Measurements from ENCODE around the gene SLC29A2. TPM values are rescaled to one million over a fixed set of nuclear protein-coding genes. Genes with fewer than 3 reads are reported as not detected.

The SLC29A2 gene
- polyA plus RNA-seq, 3 donors = 0.11 to 1.3 TPM; not detected in 1

DNA sequence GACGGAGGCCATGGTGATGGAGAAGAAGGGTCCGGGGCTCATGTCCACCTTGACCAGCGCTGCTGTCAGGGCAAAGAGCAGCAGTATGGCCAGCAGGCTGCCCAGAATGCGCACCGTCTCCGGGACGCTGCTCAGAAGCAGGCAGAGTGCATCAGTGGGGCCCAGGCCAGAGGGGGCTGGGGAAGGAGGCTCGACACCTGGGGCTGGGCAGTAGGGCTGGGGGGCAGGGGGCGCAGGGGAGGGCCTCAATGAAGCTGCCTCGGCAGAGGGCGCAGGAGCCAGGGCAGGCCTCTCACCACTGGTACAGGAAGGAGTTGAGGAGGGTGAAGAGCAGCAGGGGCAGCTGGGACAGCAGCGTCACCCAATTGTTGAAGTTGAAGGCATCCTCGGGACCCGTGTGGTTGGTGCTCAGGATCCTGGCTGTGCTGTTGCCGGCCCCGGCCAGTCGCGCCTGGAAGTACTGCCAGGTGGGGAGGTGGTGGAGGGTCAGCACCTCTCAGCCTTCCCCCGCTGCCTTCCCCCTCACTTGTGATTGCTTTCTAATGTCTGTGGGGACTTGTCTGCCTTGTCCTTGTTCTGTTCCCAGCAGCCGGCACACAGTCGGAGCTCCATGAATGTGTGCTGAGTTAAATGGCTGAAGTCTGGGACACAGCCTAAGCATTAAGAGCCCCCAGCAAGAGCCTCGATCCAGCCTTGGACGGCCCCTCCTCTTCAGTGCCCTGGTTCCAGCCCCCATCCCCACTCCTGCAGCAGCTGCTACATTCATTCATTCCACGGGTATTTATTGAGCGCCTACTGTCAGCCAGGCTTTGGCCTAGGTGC is 2.3 kb downstream of the SLC29A2 start:
- intact Hi-C loops (cut with micrococcal nuclease) = no loop called here
- Histone ChIP-seq H3K9me3 (replicated peaks in 1 of 2; ENCODE audit: control insufficient read depth in 1 of 2, insufficient read depth in 1 of 2, low read length in 2 of 2) (no peaks in the 10 kb centered on the region), H3K9ac (ENCODE audit: insufficient read depth, low read length, poor library complexity, severe bottlenecking) (no peak overlapping the region), H3K79me2 (ENCODE audit: insufficient read depth, low read length) (no peaks in the 10 kb centered on the region), H3K27ac (ENCODE audit: low read depth in 1 of 2, low read length in 2 of 2) (no peak overlapping the region), H3K4me1 (ENCODE audit: control insufficient read depth in 1 of 2, insufficient read depth in 2 of 2, low read length in 2 of 2) (peaks cover 17 to 20% of the 10 kb centered on the region in 2 donors), H3K4me2 (replicated peaks; ENCODE audit: extremely low read depth, low read length, poor library complexity, severe bottlenecking) (no peak overlapping the region), H2AFZ (ENCODE audit: insufficient read depth, low read depth, low read length, poor library complexity, severe bottlenecking) (no peak overlapping the region), H3K27me3 (ENCODE audit: control insufficient read depth in 2 of 2, insufficient read depth in 2 of 2, low read length in 2 of 2) (peaks cover 10 to 36% of the 10 kb centered on the region in 2 donors), H3K4me3 (replicated peaks in 1 of 3; ENCODE audit: low read depth in 2 of 3, low read length in 3 of 3) (no peak overlapping the region), H3K36me3 (replicated peaks in 1 of 2; ENCODE audit: control insufficient read depth in 1 of 2, insufficient read depth in 2 of 2, low read length in 2 of 2) (no peaks in the 10 kb centered on the region), H4K20me1 (ENCODE audit: insufficient read depth, low read length) (no peaks in the 10 kb centered on the region)
- TF ChIP-seq, protein P1, sequence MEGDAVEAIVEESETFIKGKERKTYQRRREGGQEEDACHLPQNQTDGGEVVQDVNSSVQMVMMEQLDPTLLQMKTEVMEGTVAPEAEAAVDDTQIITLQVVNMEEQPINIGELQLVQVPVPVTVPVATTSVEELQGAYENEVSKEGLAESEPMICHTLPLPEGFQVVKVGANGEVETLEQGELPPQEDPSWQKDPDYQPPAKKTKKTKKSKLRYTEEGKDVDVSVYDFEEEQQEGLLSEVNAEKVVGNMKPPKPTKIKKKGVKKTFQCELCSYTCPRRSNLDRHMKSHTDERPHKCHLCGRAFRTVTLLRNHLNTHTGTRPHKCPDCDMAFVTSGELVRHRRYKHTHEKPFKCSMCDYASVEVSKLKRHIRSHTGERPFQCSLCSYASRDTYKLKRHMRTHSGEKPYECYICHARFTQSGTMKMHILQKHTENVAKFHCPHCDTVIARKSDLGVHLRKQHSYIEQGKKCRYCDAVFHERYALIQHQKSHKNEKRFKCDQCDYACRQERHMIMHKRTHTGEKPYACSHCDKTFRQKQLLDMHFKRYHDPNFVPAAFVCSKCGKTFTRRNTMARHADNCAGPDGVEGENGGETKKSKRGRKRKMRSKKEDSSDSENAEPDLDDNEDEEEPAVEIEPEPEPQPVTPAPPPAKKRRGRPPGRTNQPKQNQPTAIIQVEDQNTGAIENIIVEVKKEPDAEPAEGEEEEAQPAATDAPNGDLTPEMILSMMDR (IDR thresholded peaks at IDR 0.05) = no peak
- H3K36me3 Mint-ChIP-seq = peaks cover 0 to 3% of the 10 kb centered on the region in 2 donors
- WGBS (ENCODE audit: insufficient coverage) = 94% methylated on average over 22 of the region's 25 CpGs
- H3K9me3 Mint-ChIP-seq = peaks cover 0 to 11% (median 2%) of the 10 kb centered on the region in 7 donors
- no peak overlapping the region for H3K4me3 Mint-ChIP-seq
- peaks cover 29 to 42% (median 34%) of the 10 kb centered on the region in 3 donors for H3K27me3 Mint-ChIP-seq (ENCODE audit: low read depth in 3 of 3)
- DNase-seq = no peak
- H3K4me1 Mint-ChIP-seq = peaks cover 12% of the 10 kb centered on the region
- H3K27ac Mint-ChIP-seq = no peak overlapping the region

DNA sequence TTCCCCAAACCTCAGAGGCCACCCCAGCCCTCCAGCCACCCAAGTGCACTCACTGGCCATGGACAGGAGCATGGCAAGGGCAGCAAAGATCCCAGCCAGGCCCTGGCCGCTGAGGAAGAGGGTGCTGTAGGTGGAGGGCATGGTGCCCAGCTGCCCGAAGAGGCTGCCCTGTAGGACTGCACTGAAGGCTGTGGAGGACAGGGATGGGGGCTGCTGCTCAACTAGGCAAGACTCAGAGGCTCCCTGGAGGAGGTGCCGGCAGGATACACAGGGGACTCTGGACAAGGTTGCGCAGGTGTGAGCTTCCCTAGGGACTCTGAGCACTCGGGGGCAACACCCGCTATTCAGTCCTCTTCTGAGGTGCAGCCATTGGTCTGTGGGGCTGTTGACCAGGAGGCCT is 3.1 kb downstream of the SLC29A2 start:
- Histone ChIP-seq H3K9ac (ENCODE audit: insufficient read depth, low read length, poor library complexity, severe bottlenecking) (no peak overlapping the region), H3K27ac (ENCODE audit: low read depth in 1 of 2, low read length in 2 of 2) (no peak overlapping the region), H4K20me1 (ENCODE audit: insufficient read depth, low read length) (no peaks in the 10 kb centered on the region), H3K4me2 (replicated peaks; ENCODE audit: extremely low read depth, low read length, poor library complexity, severe bottlenecking) (no peak overlapping the region), H3K4me3 (replicated peaks in 1 of 3; ENCODE audit: low read depth in 2 of 3, low read length in 3 of 3) (no peak overlapping the region), H3K9me3 (replicated peaks in 1 of 2; ENCODE audit: control insufficient read depth in 1 of 2, insufficient read depth in 1 of 2, low read length in 2 of 2) (no peaks in the 10 kb centered on the region), H3K79me2 (ENCODE audit: insufficient read depth, low read length) (no peaks in the 10 kb centered on the region), H2AFZ (ENCODE audit: insufficient read depth, low read depth, low read length, poor library complexity, severe bottlenecking) (no peak overlapping the region), H3K27me3 (ENCODE audit: control insufficient read depth in 2 of 2, insufficient read depth in 2 of 2, low read length in 2 of 2) (peaks cover 10 to 34% of the 10 kb centered on the region in 2 donors), H3K36me3 (replicated peaks in 1 of 2; ENCODE audit: control insufficient read depth in 1 of 2, insufficient read depth in 2 of 2, low read length in 2 of 2) (no peaks in the 10 kb centered on the region), H3K4me1 (ENCODE audit: control insufficient read depth in 1 of 2, insufficient read depth in 2 of 2, low read length in 2 of 2) (peaks cover 17 to 20% of the 10 kb centered on the region in 2 donors)
- Mint-ChIP-seq H3K27ac (peak overlapping the region in 1 of 7 donors; percentile 36), H3K4me1 (peaks cover 12% of the 10 kb centered on the region), H3K4me3 (no peak overlapping the region), H3K9me3 (peaks cover 0 to 11% (median 2%) of the 10 kb centered on the region in 7 donors), H3K27me3 (ENCODE audit: low read depth in 3 of 3) (peaks cover 27 to 36% (median 32%) of the 10 kb centered on the region in 3 donors), H3K36me3 (peaks cover 0 to 3% of the 10 kb centered on the region in 2 donors)
- WGBS (ENCODE audit: insufficient coverage) = 96% methylated on average over 6 of the region's 6 CpGs
- intact Hi-C loops (cut with micrococcal nuclease) = no loop called here
- TF ChIP-seq, protein P1 (IDR thresholded peaks at IDR 0.05) = no peak
- DNase-seq = no peak

Measured in CD14-positive monocyte (primary cell).